Loucy (cell line): ENCODE measurements around the gene MED13L.

Experiments
- CTCF ChIP-seq: fragments of 200-600 bp; sonication (generic); conservative IDR thresholded peaks from 2 replicates; pipeline ENCODE4 v1.5.1; 2014; ENCODE audit warnings: mild to moderate bottlenecking, antibody characterized with exemption, low read length
- EZH2phosphoT487 ChIP-seq: fragments of 200-600 bp; IDR thresholded peaks from 2 replicates; pipeline ENCODE4 v1.6.1; 2018; ENCODE audit warnings: antibody characterized with exemption, mild to moderate bottlenecking, moderate library complexity, borderline replicate concordance

- TF ChIP-seq CTCF (no peak), EZH2phosphoT487 (no peak)
These were observed 327.8 kb downstream of the MED13L start for GRCh38 chr12:115949675-115950074.
